H1 (cell line): ENCODE data around the gene PPP3R2. TPM values are rescaled to one million over a fixed set of nuclear protein-coding genes. Genes with fewer than 3 reads are reported as not detected.

Source experiments
- CHD2 ChIP-seq: IDR thresholded peaks from 2 replicates; pipeline ENCODE4 v1.6.1; 2012; ENCODE audit warnings: low read length, improper control_type of control experiment
- CHD7 ChIP-seq: fragments of 300-600 bp; sonication (generic); IDR thresholded peaks from 2 replicates; pipeline ENCODE4 v1.7.1; 2012; ENCODE audit warnings: low read length, moderate library complexity, mild to moderate bottlenecking, inconsistent platforms; ENCODE audit not compliant: insufficient replicate concordance
- polyA plus RNA-seq, 7 experiments: library from polyadenylated mRNA; depleted of rRNA in 3 of 7; stranded (reverse) in 5 of 7; unstranded in 2 of 7; fragments of >200 nt in 5 of 7; fragments of 200-250 nt in 2 of 7; gene quantifications; 1 replicate in 5 of 7; 2 replicates in 1 of 7; 4 replicates in 1 of 7; pipeline versions ENCODE4 v1.2.1 to v1.2.3, GENCODE V29; 2011 to 2013; ENCODE audit warnings: missing spikeins in 2 of 7, mixed read lengths in 2 of 7
- total RNA-seq: library from RNA; stranded (reverse); fragmentation: NEBNext Ultra II Directional; extraction: Animal tissue kit (Norgen Biotek cat#: 25700); gene quantifications from 2 replicates; pipeline ENCODE4 v1.2.1, GENCODE V29; 2021

PPP3R2 gene
- total and polyA plus RNA-seq, 2 of the 8 experiments (the other 6 are each of a cell fraction or from before 2014, with no cell fraction given) = not detected

- no peak for TF ChIP-seq CHD7
- no peak for TF ChIP-seq CHD2
Measured at GRCh38 chr9:101593345-101593744, 1.4 kb downstream of the PPP3R2 start (continued).
